ENCODE results near the gene MAPRE3.

The MAPRE3 gene

GRCh38 chr2:27040282-27040681 lies 69.8 kb downstream of the MAPRE3 start:
- DNase-seq (ENCODE audit: low spot score): no peak

- DNase-seq (ENCODE audit: low spot score): no peak
Observed at GRCh38 chr2:27041752-27042151, 71.3 kb downstream of the MAPRE3 start.

- DNase-seq (ENCODE audit: low spot score): no peak
Observed at GRCh38 chr2:27042159-27042661, 71.8 kb downstream of the MAPRE3 start.

GRCh38 chr2:27042985-27043634 lies 72.7 kb downstream of the MAPRE3 start:
- DNase-seq (ENCODE audit: low spot score): no peak

- DNase-seq (ENCODE audit: low spot score): no peak
Observed at GRCh38 chr2:27049422-27050280, 79.2 kb downstream of the MAPRE3 start.

- peak; percentile 98 for DNase-seq (ENCODE audit: low spot score)
Observed at GRCh38 chr2:27050281-27050995, 80.0 kb downstream of the MAPRE3 start.

GRCh38 chr2:27050996-27051901 lies 80.8 kb downstream of the MAPRE3 start, which contains the start of gene AGBL5:
Gene AGBL5, plus strand, starts transcription at chr2:27051668. Its CDS starts 1,291 bp downstream, at chr2:27052959.
- peak; percentile 96 for DNase-seq (ENCODE audit: low spot score)

GRCh38 chr2:27051902-27052645 lies 81.6 kb downstream of the MAPRE3 start:
- no peak for DNase-seq (ENCODE audit: low spot score)

- no peak for DNase-seq (ENCODE audit: low spot score)
Observed at GRCh38 chr2:27053321-27053720, 82.9 kb downstream of the MAPRE3 start.

- no peak for DNase-seq (ENCODE audit: low spot score)
Observed at GRCh38 chr2:27053776-27054175, 83.3 kb downstream of the MAPRE3 start.

GRCh38 chr2:27054721-27055120 lies 84.3 kb downstream of the MAPRE3 start:
- no peak for DNase-seq (ENCODE audit: low spot score)

GRCh38 chr2:27057184-27057583 lies 86.7 kb downstream of the MAPRE3 start:
- no peak for DNase-seq (ENCODE audit: low spot score)

GRCh38 chr2:27058210-27058609 lies 87.8 kb downstream of the MAPRE3 start:
- DNase-seq (ENCODE audit: low spot score): no peak

- DNase-seq (ENCODE audit: low spot score): no peak
Observed at GRCh38 chr2:27059141-27059820, 88.8 kb downstream of the MAPRE3 start.

GRCh38 chr2:27060323-27060722 lies 89.9 kb downstream of the MAPRE3 start:
- DNase-seq (ENCODE audit: low spot score): no peak

- DNase-seq (ENCODE audit: low spot score): no peak
Observed at GRCh38 chr2:27065128-27065527, 94.7 kb downstream of the MAPRE3 start.

- DNase-seq (ENCODE audit: low spot score): no peak
Observed at GRCh38 chr2:27067385-27067784, 96.9 kb downstream of the MAPRE3 start.

- DNase-seq (ENCODE audit: low spot score): no peak
Observed at GRCh38 chr2:27069436-27069835, 99.0 kb downstream of the MAPRE3 start.

- no peak for DNase-seq (ENCODE audit: low spot score)
Observed at GRCh38 chr2:27069961-27070618, 99.7 kb downstream of the MAPRE3 start.

Measured in ecto neural progenitor cell (in vitro differentiated cells).